ENCODE results near the gene PCDH7.

PCDH7 gene

GRCh38 chr4:30720021-30720660 is at the start of gene PCDH7:
Gene PCDH7 (plus strand): TSS chr4:30720369. CDS start chr4:30721423, 1,054 bp downstream.
- peaks cover 11% of the 10 kb centered on the region for H3K9me3 ChIP-seq (ENCODE audit: low read length)
- peaks cover 6% of the 10 kb centered on the region for H3K4me1 ChIP-seq (ENCODE audit: insufficient read depth, low read length)
- no peaks in the 10 kb centered on the region for H3K36me3 ChIP-seq (ENCODE audit: insufficient read depth, low read length)
- H3K4me3 ChIP-seq (ENCODE audit: low read length), result peak within 1 kb of the TSS; percentile 69
- H2AFZ ChIP-seq (ENCODE audit: low read depth, low read length), result peak within 1 kb of the TSS; percentile 98
- H3K27me3 ChIP-seq (ENCODE audit: insufficient read depth, low read length), result no peaks in the 10 kb centered on the region

- no peak overlapping the region for H2AFZ ChIP-seq (ENCODE audit: low read depth, low read length)
- H3K27me3 ChIP-seq (ENCODE audit: insufficient read depth, low read length), result no peaks in the 10 kb centered on the region
- no peaks in the 10 kb centered on the region for H3K36me3 ChIP-seq (ENCODE audit: insufficient read depth, low read length)
- no peaks in the 10 kb centered on the region for H3K4me1 ChIP-seq (ENCODE audit: insufficient read depth, low read length)
- no peaks in the 10 kb centered on the region for H3K9me3 ChIP-seq (ENCODE audit: low read length)
- H3K4me3 ChIP-seq (ENCODE audit: low read length), result no peak overlapping the region
Observed at GRCh38 chr4:30671926-30672448, 48.2 kb upstream of the PCDH7 start.

- Histone ChIP-seq H2AFZ (ENCODE audit: low read depth, low read length) (no peak overlapping the region), H3K36me3 (ENCODE audit: insufficient read depth, low read length) (no peaks in the 10 kb centered on the region), H3K4me3 (ENCODE audit: low read length) (no peak overlapping the region), H3K4me1 (ENCODE audit: insufficient read depth, low read length) (no peaks in the 10 kb centered on the region), H3K27me3 (ENCODE audit: insufficient read depth, low read length) (no peaks in the 10 kb centered on the region), H3K9me3 (ENCODE audit: low read length) (no peaks in the 10 kb centered on the region)
Observed at GRCh38 chr4:30696191-30696590, 24.0 kb upstream of the PCDH7 start.

- Histone ChIP-seq H2AFZ (ENCODE audit: low read depth, low read length) (no peak overlapping the region), H3K4me3 (ENCODE audit: low read length) (no peak overlapping the region), H3K9me3 (ENCODE audit: low read length) (peaks cover 4% of the 10 kb centered on the region), H3K36me3 (ENCODE audit: insufficient read depth, low read length) (no peaks in the 10 kb centered on the region), H3K27me3 (ENCODE audit: insufficient read depth, low read length) (no peaks in the 10 kb centered on the region), H3K4me1 (ENCODE audit: insufficient read depth, low read length) (no peaks in the 10 kb centered on the region)
Observed at GRCh38 chr4:30714408-30715031, 5.6 kb upstream of the PCDH7 start.

- H3K4me3 ChIP-seq (ENCODE audit: low read length), result peak overlapping the region; percentile 69
- no peaks in the 10 kb centered on the region for H3K36me3 ChIP-seq (ENCODE audit: insufficient read depth, low read length)
- no peaks in the 10 kb centered on the region for H3K4me1 ChIP-seq (ENCODE audit: insufficient read depth, low read length)
- H3K27me3 ChIP-seq (ENCODE audit: insufficient read depth, low read length), result no peaks in the 10 kb centered on the region
- H2AFZ ChIP-seq (ENCODE audit: low read depth, low read length), result peak overlapping the region; percentile 88
- no peaks in the 10 kb centered on the region for H3K9me3 ChIP-seq (ENCODE audit: low read length)
Observed at GRCh38 chr4:30716158-30716557, 4.0 kb upstream of the PCDH7 start.

GRCh38 chr4:30716681-30717207 is 3.4 kb upstream of the PCDH7 start:
- peak overlapping the region; percentile 98 for H2AFZ ChIP-seq (ENCODE audit: low read depth, low read length)
- H3K36me3 ChIP-seq (ENCODE audit: insufficient read depth, low read length), result no peaks in the 10 kb centered on the region
- H3K27me3 ChIP-seq (ENCODE audit: insufficient read depth, low read length), result no peaks in the 10 kb centered on the region
- no peaks in the 10 kb centered on the region for H3K4me1 ChIP-seq (ENCODE audit: insufficient read depth, low read length)
- no peaks in the 10 kb centered on the region for H3K9me3 ChIP-seq (ENCODE audit: low read length)
- H3K4me3 ChIP-seq (ENCODE audit: low read length), result peak overlapping the region; percentile 69

GRCh38 chr4:30717208-30718020 is 2.8 kb upstream of the PCDH7 start:
- H3K27me3 ChIP-seq (ENCODE audit: insufficient read depth, low read length), result no peaks in the 10 kb centered on the region
- H3K4me3 ChIP-seq (ENCODE audit: low read length), result peak overlapping the region; percentile 69
- peak overlapping the region; percentile 98 for H2AFZ ChIP-seq (ENCODE audit: low read depth, low read length)
- H3K9me3 ChIP-seq (ENCODE audit: low read length), result peaks cover 2% of the 10 kb centered on the region
- H3K36me3 ChIP-seq (ENCODE audit: insufficient read depth, low read length), result no peaks in the 10 kb centered on the region
- H3K4me1 ChIP-seq (ENCODE audit: insufficient read depth, low read length), result no peaks in the 10 kb centered on the region

GRCh38 chr4:30718021-30718542 is 2.1 kb upstream of the PCDH7 start:
- H3K27me3 ChIP-seq (ENCODE audit: insufficient read depth, low read length), result no peaks in the 10 kb centered on the region

GRCh38 chr4:30718641-30719453 is 1.3 kb upstream of the PCDH7 start:
- Histone ChIP-seq H2AFZ (ENCODE audit: low read depth, low read length) (peak overlapping the region; percentile 98), H3K9me3 (ENCODE audit: low read length) (peaks cover 11% of the 10 kb centered on the region), H3K4me1 (ENCODE audit: insufficient read depth, low read length) (no peaks in the 10 kb centered on the region), H3K36me3 (ENCODE audit: insufficient read depth, low read length) (no peaks in the 10 kb centered on the region), H3K27me3 (ENCODE audit: insufficient read depth, low read length) (no peaks in the 10 kb centered on the region), H3K4me3 (ENCODE audit: low read length) (peak overlapping the region; percentile 69)

More at GRCh38 chr4:30718021-30718542, 2.1 kb upstream of the PCDH7 start:
- H3K4me1 ChIP-seq (ENCODE audit: insufficient read depth, low read length), result no peaks in the 10 kb centered on the region
- H2AFZ ChIP-seq (ENCODE audit: low read depth, low read length), result peak overlapping the region; percentile 98
- peaks cover 9% of the 10 kb centered on the region for H3K9me3 ChIP-seq (ENCODE audit: low read length)
- H3K36me3 ChIP-seq (ENCODE audit: insufficient read depth, low read length), result no peaks in the 10 kb centered on the region
- peak overlapping the region; percentile 69 for H3K4me3 ChIP-seq (ENCODE audit: low read length)

GRCh38 chr4:30719454-30720020 is 632 bp upstream of the PCDH7 start:
- peak overlapping the region; percentile 98 for H2AFZ ChIP-seq (ENCODE audit: low read depth, low read length)
- H3K36me3 ChIP-seq (ENCODE audit: insufficient read depth, low read length), result no peaks in the 10 kb centered on the region
- H3K9me3 ChIP-seq (ENCODE audit: low read length), result peaks cover 11% of the 10 kb centered on the region
- H3K4me1 ChIP-seq (ENCODE audit: insufficient read depth, low read length), result peaks cover 4% of the 10 kb centered on the region
- H3K4me3 ChIP-seq (ENCODE audit: low read length), result peak overlapping the region; percentile 69
- H3K27me3 ChIP-seq (ENCODE audit: insufficient read depth, low read length), result no peaks in the 10 kb centered on the region

GRCh38 chr4:30720661-30721184 is 554 bp downstream of the PCDH7 start:
- Histone ChIP-seq H3K36me3 (ENCODE audit: insufficient read depth, low read length) (no peaks in the 10 kb centered on the region), H3K27me3 (ENCODE audit: insufficient read depth, low read length) (no peaks in the 10 kb centered on the region), H2AFZ (ENCODE audit: low read depth, low read length) (peak overlapping the region; percentile 98), H3K4me3 (ENCODE audit: low read length) (peak overlapping the region; percentile 69), H3K9me3 (ENCODE audit: low read length) (peaks cover 11% of the 10 kb centered on the region), H3K4me1 (ENCODE audit: insufficient read depth, low read length) (peaks cover 7% of the 10 kb centered on the region)

Data from neuron (in vitro differentiated cells).